ENCODE data around the gene MYOM3. TPM values are rescaled to one million over a fixed set of nuclear protein-coding genes. Genes with fewer than 3 reads are reported as not detected.

The MYOM3 gene
- total RNA-seq, 1 donor from 2014 or later = 1.2 TPM

DNA sequence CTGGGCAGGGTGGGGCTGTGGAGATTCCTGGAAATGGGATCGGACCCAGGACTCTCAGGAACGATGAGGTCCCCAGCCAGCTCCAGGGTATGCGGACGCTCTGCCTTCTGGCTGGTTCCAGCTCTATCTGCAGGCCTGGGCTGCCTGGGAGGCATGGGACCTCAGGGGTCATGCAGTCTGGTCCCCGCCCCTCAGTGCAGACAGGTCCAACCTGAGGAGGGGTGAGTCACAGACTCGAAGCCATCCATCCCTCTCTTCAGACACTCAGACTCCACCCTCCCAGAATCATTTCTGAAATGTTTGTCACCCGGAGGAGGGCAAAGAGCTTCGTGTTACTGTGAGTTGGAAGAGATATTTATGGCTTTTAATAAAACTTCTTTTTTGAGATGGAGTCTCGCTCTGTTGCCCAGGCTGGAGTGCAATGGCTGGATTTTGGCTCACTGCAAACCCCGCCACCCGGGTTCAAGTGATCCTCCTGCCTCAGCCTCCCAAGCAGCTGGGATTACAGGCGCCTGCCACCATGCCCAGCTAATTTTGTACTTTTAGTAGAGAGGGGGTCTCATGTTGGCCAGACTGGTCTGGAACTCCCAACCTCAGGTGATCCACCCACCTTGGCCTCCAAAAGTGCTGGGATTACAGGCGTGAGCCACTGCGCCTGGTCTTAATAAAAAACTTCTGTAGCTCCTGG lies 5.9 kb upstream of the MYOM3 start:
- no peak overlapping the region for H3K4me3 ChIP-seq
- H3K27ac ChIP-seq = no peak overlapping the region
- TF ChIP-seq, protein P1, sequence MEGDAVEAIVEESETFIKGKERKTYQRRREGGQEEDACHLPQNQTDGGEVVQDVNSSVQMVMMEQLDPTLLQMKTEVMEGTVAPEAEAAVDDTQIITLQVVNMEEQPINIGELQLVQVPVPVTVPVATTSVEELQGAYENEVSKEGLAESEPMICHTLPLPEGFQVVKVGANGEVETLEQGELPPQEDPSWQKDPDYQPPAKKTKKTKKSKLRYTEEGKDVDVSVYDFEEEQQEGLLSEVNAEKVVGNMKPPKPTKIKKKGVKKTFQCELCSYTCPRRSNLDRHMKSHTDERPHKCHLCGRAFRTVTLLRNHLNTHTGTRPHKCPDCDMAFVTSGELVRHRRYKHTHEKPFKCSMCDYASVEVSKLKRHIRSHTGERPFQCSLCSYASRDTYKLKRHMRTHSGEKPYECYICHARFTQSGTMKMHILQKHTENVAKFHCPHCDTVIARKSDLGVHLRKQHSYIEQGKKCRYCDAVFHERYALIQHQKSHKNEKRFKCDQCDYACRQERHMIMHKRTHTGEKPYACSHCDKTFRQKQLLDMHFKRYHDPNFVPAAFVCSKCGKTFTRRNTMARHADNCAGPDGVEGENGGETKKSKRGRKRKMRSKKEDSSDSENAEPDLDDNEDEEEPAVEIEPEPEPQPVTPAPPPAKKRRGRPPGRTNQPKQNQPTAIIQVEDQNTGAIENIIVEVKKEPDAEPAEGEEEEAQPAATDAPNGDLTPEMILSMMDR (IDR thresholded peaks at IDR 0.05) = no peak
- intact Hi-C loops (cut with DNase I) = loop anchor here (10.0 kb wide), 1 partner anchor 163 kb away; the partner anchor contains the start of gene PNRC2
- no peaks in the 10 kb centered on the region for H3K36me3 ChIP-seq
- H3K27me3 ChIP-seq = no peaks in the 10 kb centered on the region
- H3K4me1 ChIP-seq = peaks cover 0 to 4% of the 10 kb centered on the region in 2 donors
- no peak for DNase-seq (ENCODE audit: low spot score in 2 of 2)
- H3K9me3 ChIP-seq = no peaks in the 10 kb centered on the region

DNA sequence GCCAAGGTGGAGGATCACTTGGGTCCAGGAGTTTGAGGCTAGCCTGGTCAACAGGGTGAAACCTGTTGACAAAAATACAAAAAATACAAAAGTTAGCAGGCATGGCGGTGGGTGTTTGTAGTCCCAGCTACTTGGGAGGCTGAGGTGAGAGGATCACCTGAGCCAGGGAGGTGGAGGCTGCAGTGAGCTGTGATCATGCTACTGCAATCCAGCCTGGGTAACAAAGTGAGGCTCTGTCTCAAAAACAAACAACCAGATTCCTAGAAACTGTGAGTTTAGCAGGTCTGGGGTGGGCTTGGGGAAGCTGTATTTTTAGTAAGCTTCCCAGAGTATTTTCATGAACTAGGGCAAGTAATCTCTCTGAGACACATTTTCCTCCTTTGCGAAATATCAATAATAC lies 5.2 kb upstream of the MYOM3 start:
- Histone ChIP-seq H3K9me3 (no peaks in the 10 kb centered on the region), H3K27me3 (no peaks in the 10 kb centered on the region), H3K36me3 (no peaks in the 10 kb centered on the region), H3K4me3 (no peak overlapping the region), H3K27ac (no peak overlapping the region), H3K4me1 (peaks cover 0 to 7% of the 10 kb centered on the region in 2 donors)
- intact Hi-C loops (cut with DNase I) = loop anchor here (10.0 kb wide), 1 partner anchor 162 kb away; the partner anchor contains the start of gene PNRC2
- no peak for DNase-seq (ENCODE audit: low spot score in 2 of 2)
- TF ChIP-seq, protein P1 (IDR thresholded peaks at IDR 0.05) = no peak

DNA sequence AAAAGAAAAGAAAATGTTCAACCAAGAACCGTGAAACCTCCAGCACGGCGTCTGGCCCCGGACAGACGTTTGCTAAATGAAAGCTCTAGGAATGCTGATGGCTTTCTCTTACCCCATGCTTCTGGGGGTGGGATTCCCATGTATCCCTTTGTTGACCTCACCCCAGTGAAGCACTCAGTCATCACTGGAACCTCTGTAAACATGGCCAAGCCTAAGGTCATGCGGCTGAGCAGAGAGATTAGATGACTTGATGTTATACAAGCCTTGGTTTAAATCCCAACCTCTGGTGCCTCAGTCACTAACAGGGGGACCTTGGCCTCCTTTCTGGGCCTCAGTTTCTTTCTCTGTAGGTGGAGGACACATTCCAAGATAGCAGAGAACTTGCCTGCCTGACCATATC lies 2.8 kb upstream of the MYOM3 start:
- H3K4me1 ChIP-seq = peaks cover 12 to 22% of the 10 kb centered on the region in 2 donors
- no peak for DNase-seq (ENCODE audit: low spot score in 2 of 2)
- H3K27me3 ChIP-seq = no peaks in the 10 kb centered on the region
- H3K27ac ChIP-seq = no peak overlapping the region
- TF ChIP-seq, protein P1 (IDR thresholded peaks at IDR 0.05) = no peak
- no peaks in the 10 kb centered on the region for H3K36me3 ChIP-seq
- no peaks in the 10 kb centered on the region for H3K9me3 ChIP-seq
- H3K4me3 ChIP-seq = no peak overlapping the region
- intact Hi-C loops (cut with DNase I) = loop anchor here (5.0 to 10.0 kb wide), 2 partner anchors 160 to 192 kb away; partner anchors contain the start of gene PNRC2

DNA sequence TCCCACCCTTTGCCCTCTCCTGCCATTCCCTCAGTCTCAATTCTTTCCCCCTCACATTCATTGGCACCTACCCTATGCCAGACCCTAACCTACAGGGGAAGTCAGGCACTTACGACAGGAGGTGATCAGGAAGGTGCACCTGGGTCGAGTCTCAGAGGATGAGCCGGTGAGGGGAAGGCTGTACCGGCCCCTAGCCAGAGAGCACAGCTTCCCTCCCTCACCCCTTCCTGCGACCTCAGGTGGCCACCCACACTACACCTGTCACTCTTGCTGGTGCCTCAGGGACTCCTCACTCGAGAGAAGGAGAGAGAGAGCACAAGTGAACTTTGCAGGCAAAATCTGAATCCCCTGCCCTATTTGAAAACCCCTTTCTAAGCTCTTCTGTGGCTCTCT lies 1.7 kb upstream of the MYOM3 start:
- TF ChIP-seq, protein P1 (IDR thresholded peaks at IDR 0.05) = no peak
- DNase-seq (ENCODE audit: low spot score in 2 of 2) = no peak
- Histone ChIP-seq H3K36me3 (no peaks in the 10 kb centered on the region), H3K4me1 (peaks cover 12 to 21% of the 10 kb centered on the region in 2 donors), H3K4me3 (no peak overlapping the region), H3K27ac (no peak overlapping the region), H3K27me3 (no peaks in the 10 kb centered on the region), H3K9me3 (no peaks in the 10 kb centered on the region)
- intact Hi-C loops (cut with DNase I) = loop anchor here (5.0 to 10.0 kb wide), 2 partner anchors 159 to 191 kb away; partner anchors contain the start of gene PNRC2

DNA sequence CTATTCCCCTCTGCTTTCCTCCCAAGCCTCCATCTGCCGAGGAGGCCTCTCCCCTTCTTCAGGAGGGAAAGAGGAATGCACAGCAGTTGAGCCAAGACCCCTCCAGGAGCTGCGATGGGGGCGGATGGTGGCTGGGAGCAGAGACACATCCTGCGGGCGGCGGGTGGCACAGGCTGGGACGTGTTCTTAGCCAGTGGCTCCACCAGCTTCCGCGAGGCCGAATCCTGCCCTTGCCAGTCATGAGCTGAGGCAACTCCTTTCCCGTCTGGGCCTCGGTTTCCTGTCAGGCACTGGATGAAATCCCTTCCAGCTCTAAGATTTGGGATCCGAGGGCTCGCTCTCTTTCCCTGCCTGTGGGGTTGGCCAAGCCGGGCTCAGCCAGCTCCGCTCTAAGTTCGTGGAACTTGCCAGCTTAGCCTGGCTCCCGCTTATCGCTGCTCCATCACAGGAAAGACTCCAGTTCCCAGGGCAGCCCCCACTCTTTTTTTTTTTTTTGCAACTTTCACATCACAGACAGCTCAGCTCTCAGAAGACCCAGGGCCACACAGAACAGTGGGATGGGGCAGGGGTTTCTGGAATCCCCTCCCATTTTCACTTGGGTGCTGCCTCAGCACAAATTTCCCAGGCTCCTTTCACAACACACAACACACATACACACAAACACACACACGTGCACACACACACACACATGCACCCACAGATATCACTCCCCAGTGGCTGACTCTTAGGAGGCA lies 506 bp downstream of the MYOM3 start:
- H3K36me3 ChIP-seq = no peaks in the 10 kb centered on the region
- H3K9me3 ChIP-seq = no peaks in the 10 kb centered on the region
- peaks cover 12 to 21% of the 10 kb centered on the region in 2 donors for H3K4me1 ChIP-seq
- TF ChIP-seq, protein P1 (IDR thresholded peaks at IDR 0.05) = peak in 1 of 3 experiments; percentile 13
- H3K27me3 ChIP-seq = no peaks in the 10 kb centered on the region
- peak overlapping the region; percentile 89 to 96 for H3K27ac ChIP-seq
- intact Hi-C loops (cut with DNase I) = loop anchor here (2.0 to 10.0 kb wide), 3 partner anchors 157 to 243 kb away; partner anchors contain the start of genes FUCA1 and PNRC2
- DNase-seq (ENCODE audit: low spot score in 2 of 2) = peak in 1 of 2 donors; percentile 83
- peak overlapping the region in 1 of 2 donors; percentile 57 for H3K4me3 ChIP-seq

All from ascending aorta (tissue), 2 donors.